ENCODE measurements around the gene RNASET2. TPM values are rescaled to one million over a fixed set of nuclear protein-coding genes. Genes with fewer than 3 reads are reported as not detected.

Gene RNASET2
- total RNA-seq, 2 donors from 2014 or later: 73.9 to 82.7 TPM

- no peaks in the 10 kb centered on the region for H3K9me3 ChIP-seq
- TF ChIP-seq, protein P1, sequence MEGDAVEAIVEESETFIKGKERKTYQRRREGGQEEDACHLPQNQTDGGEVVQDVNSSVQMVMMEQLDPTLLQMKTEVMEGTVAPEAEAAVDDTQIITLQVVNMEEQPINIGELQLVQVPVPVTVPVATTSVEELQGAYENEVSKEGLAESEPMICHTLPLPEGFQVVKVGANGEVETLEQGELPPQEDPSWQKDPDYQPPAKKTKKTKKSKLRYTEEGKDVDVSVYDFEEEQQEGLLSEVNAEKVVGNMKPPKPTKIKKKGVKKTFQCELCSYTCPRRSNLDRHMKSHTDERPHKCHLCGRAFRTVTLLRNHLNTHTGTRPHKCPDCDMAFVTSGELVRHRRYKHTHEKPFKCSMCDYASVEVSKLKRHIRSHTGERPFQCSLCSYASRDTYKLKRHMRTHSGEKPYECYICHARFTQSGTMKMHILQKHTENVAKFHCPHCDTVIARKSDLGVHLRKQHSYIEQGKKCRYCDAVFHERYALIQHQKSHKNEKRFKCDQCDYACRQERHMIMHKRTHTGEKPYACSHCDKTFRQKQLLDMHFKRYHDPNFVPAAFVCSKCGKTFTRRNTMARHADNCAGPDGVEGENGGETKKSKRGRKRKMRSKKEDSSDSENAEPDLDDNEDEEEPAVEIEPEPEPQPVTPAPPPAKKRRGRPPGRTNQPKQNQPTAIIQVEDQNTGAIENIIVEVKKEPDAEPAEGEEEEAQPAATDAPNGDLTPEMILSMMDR (IDR thresholded peaks at IDR 0.05): no peak
- H3K27me3 ChIP-seq (replicated peaks; ENCODE audit: insufficient read depth): no peaks in the 10 kb centered on the region
- H3K4me3 ChIP-seq: no peak overlapping the region
- H3K36me3 ChIP-seq: peaks cover 9% of the 10 kb centered on the region
- ATAC-seq (ENCODE audit: insufficient number of reproducible peaks, low FRiP score, low read depth) (no peak), DNase-seq (ENCODE audit: low spot score) (no peak)
- no peak overlapping the region for H3K27ac ChIP-seq
- no peaks in the 10 kb centered on the region for H3K4me1 ChIP-seq (ENCODE audit: control insufficient read depth in 1 of 2, low read depth in 2 of 2)
These were observed 23.0 kb downstream of the RNASET2 start for GRCh38 chr6:166933396-166933795.

DNA sequence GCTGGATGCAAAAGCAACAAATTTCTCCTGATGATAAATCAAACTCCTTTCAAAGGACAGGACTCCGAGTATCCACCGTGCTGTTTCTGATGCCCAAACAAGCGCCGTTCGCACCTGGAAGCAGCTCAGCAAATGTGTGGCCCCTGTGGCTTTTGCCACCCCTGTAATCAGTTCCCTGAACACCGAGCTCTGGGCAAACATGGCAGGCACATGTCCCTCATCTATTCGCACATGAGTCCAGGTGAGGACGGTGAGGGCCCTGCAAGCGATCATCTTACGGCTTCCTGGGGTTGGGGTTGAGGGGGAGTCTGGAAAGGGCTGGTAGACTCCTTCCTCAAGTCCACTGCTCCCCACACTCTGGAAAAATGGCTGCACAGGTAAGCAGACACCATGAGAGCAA, 23.7 kb downstream of the RNASET2 start:
- no peaks in the 10 kb centered on the region for H3K9me3 ChIP-seq
- TF ChIP-seq, protein P1 (IDR thresholded peaks at IDR 0.05): no peak
- H3K4me1 ChIP-seq (ENCODE audit: control insufficient read depth in 1 of 2, low read depth in 2 of 2): no peaks in the 10 kb centered on the region
- DNase-seq (ENCODE audit: low spot score) (no peak), ATAC-seq (ENCODE audit: insufficient number of reproducible peaks, low FRiP score, low read depth) (no peak)
- no peaks in the 10 kb centered on the region for H3K27me3 ChIP-seq (replicated peaks; ENCODE audit: insufficient read depth)
- H3K4me3 ChIP-seq: no peak overlapping the region
- no peak overlapping the region for H3K27ac ChIP-seq
- H3K36me3 ChIP-seq: peaks cover 5% of the 10 kb centered on the region

GRCh38 chr6:166932116-166932515, 24.2 kb downstream of the RNASET2 start:
- no peak overlapping the region for H3K4me3 ChIP-seq
- no peaks in the 10 kb centered on the region for H3K9me3 ChIP-seq
- ATAC-seq (ENCODE audit: insufficient number of reproducible peaks, low FRiP score, low read depth) (no peak), DNase-seq (ENCODE audit: low spot score) (no peak)
- H3K27me3 ChIP-seq (replicated peaks; ENCODE audit: insufficient read depth): no peaks in the 10 kb centered on the region
- peaks cover 5% of the 10 kb centered on the region for H3K36me3 ChIP-seq
- no peak overlapping the region for H3K27ac ChIP-seq
- TF ChIP-seq, protein P1 (IDR thresholded peaks at IDR 0.05): no peak
- H3K4me1 ChIP-seq (ENCODE audit: control insufficient read depth in 1 of 2, low read depth in 2 of 2): no peaks in the 10 kb centered on the region

DNA sequence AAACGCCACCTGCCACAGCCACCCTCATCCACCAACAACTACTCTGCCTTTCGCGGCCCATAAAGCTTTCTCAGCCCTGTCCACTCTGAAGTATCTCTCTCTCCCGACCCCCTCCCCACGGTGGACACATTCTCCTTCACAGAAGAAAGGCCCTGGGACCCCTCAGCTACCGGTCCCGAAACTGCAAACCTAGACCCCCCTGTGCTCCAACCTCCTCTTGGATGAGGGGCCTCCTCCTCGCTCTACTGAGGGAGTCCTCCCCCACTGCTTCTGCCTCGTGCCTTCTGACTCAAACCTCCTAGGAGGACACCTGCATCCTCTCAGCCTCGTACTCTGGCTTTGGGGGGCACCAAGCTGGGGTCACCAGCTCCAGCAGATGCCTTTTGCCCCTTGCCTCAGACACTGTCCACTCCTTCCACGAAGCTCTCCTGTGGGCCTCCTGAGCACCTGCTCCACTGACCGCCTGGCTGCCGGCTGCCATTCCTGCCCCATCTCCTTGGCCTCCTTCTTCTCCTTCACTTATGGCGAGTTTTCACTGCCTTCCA, 24.9 kb downstream of the RNASET2 start:
- Histone ChIP-seq H3K4me1 (ENCODE audit: control insufficient read depth in 1 of 2, low read depth in 2 of 2) (no peaks in the 10 kb centered on the region), H3K9me3 (no peaks in the 10 kb centered on the region), H3K4me3 (no peak overlapping the region), H3K27ac (no peak overlapping the region), H3K36me3 (peaks cover 5% of the 10 kb centered on the region), H3K27me3 (replicated peaks; ENCODE audit: insufficient read depth) (no peaks in the 10 kb centered on the region)
- DNase-seq (ENCODE audit: low spot score) (no peak), ATAC-seq (ENCODE audit: insufficient number of reproducible peaks, low FRiP score, low read depth) (no peak)
- TF ChIP-seq, protein P1 (IDR thresholded peaks at IDR 0.05): no peak

DNA sequence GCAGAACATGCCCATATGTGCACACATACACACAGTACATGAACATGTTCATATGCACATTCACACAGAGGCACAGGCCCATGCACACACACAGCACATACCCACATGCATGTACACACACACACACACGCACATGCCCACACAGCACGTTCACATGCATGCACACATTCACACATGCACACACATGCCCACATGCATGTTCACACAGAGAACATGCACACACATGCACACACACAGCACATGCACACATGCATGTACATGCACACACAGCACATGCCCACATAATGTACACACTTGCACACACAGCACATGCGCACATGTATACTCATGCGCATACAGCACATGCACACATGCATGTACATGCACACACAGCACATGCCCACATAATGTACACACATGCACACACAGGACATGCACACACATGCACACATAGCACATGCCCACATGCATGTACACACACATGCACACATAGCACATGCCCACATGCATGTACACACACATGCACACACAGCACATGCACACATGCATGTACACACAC, 25.9 kb downstream of the RNASET2 start:
- no peak for DNase-seq (ENCODE audit: low spot score)
- H3K9me3 ChIP-seq: no peaks in the 10 kb centered on the region

More for the DNA sequence above, 25.9 kb downstream of the RNASET2 start:
- ATAC-seq (ENCODE audit: insufficient number of reproducible peaks, low FRiP score, low read depth): no peak
- Histone ChIP-seq H3K4me3 (no peak overlapping the region), H3K27me3 (replicated peaks; ENCODE audit: insufficient read depth) (no peaks in the 10 kb centered on the region), H3K36me3 (peaks cover 5% of the 10 kb centered on the region), H3K27ac (no peak overlapping the region), H3K4me1 (ENCODE audit: control insufficient read depth in 1 of 2, low read depth in 2 of 2) (no peaks in the 10 kb centered on the region)
- TF ChIP-seq, protein P1 (IDR thresholded peaks at IDR 0.05): no peak

Data from thoracic aorta (tissue), 2 donors.